ENCODE results near the gene UBE2V1. TPM values are rescaled to one million over a fixed set of nuclear protein-coding genes. Genes with fewer than 3 reads are reported as not detected.

Gene UBE2V1
- total and polyA plus RNA-seq, 2 of the 13 experiments (the other 11 are each of a cell fraction or from before 2014, with no cell fraction given): 81.3 to 132 TPM

DNA sequence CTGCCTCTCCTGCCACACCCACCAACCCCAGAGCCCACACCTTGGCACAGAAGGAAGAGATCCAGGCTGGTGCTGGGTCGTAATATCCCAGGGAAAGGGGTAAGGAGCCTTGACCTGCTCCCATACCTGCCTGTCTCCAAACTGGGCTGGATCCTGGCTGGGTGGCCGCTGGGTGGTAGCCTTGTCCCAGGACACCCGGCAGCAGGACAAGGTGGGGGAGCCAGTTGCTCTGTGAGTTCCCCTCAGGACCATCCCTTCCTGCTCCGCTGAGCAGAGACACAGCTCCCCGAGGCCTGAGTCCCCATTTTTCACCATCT is 58.8 kb downstream of the UBE2V1 start (continued):
- TF ChIP-seq, protein P1, sequence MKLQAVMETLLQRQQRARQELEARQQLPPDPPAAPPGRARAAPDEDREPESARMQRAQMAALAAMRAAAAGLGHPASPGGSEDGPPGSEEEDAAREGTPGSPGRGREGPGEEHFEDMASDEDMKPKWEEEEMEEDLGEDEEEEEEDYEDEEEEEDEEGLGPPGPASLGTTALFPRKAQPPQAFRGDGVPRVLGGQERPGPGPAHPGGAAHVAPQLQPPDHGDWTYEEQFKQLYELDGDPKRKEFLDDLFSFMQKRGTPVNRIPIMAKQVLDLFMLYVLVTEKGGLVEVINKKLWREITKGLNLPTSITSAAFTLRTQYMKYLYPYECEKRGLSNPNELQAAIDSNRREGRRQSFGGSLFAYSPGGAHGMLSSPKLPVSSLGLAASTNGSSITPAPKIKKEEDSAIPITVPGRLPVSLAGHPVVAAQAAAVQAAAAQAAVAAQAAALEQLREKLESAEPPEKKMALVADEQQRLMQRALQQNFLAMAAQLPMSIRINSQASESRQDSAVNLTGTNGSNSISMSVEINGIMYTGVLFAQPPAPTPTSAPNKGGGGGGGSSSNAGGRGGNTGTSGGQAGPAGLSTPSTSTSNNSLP (IDR thresholded peaks at IDR 0.05; ENCODE audit: low read depth, low read length): no peak
- TF ChIP-seq, protein P2, sequence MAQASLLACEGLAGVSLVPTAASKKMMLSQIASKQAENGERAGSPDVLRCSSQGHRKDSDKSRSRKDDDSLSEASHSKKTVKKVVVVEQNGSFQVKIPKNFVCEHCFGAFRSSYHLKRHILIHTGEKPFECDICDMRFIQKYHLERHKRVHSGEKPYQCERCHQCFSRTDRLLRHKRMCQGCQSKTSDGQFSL (CRISPR knock-in tag; IDR thresholded peaks at IDR 0.05): peak; percentile 90
- TF ChIP-seq DNMT1 (CRISPR knock-in tag; IDR thresholded peaks at IDR 0.05) (no peak), YEATS4 (CRISPR knock-in tag; IDR thresholded peaks at IDR 0.05; ENCODE audit: borderline replicate concordance) (no peak), ZNF550 (CRISPR knock-in tag; IDR thresholded peaks at IDR 0.05; ENCODE audit: borderline replicate concordance) (0 out of 2 replicates have a peak, but pooled peaks have one; percentile 61), ZNF124 (CRISPR knock-in tag; IDR thresholded peaks at IDR 0.05) (no peak), ZNF121 (CRISPR knock-in tag; IDR thresholded peaks at IDR 0.05) (no peak), THAP11 (CRISPR knock-in tag; IDR thresholded peaks at IDR 0.05) (no peak), ZNF777 (CRISPR knock-in tag; IDR thresholded peaks at IDR 0.05) (0 out of 2 replicates have a peak, but pooled peaks have one; percentile 15), ZFY (CRISPR knock-in tag; IDR thresholded peaks at IDR 0.05) (no peak), ZNF652 (CRISPR knock-in tag; IDR thresholded peaks at IDR 0.05; ENCODE audit: borderline replicate concordance, low read depth) (no peak), THYN1 (CRISPR knock-in tag; IDR thresholded peaks at IDR 0.05; ENCODE audit: borderline replicate concordance, low read depth) (no peak), NFRKB (IDR thresholded peaks at IDR 0.05) (no peak), ATM (IDR thresholded peaks at IDR 0.05; ENCODE audit: borderline replicate concordance) (no peak), ZNF343 (CRISPR knock-in tag; IDR thresholded peaks at IDR 0.05) (no peak), ZNF546 (CRISPR knock-in tag; conservative IDR thresholded peaks at IDR 0.05) (0 out of 2 replicates have a peak, but pooled peaks have one; percentile 39), KLF15 (CRISPR knock-in tag; IDR thresholded peaks at IDR 0.05; ENCODE audit: borderline replicate concordance) (no peak), NFE2 (CRISPR knock-in tag; IDR thresholded peaks at IDR 0.05) (no peak), ZNF7 (CRISPR knock-in tag; IDR thresholded peaks at IDR 0.05) (no peak), AHR (CRISPR knock-in tag; IDR thresholded peaks at IDR 0.05) (0 out of 2 replicates have a peak, but pooled peaks have one; percentile 18), SP4 (CRISPR knock-in tag; IDR thresholded peaks at IDR 0.05) (no peak), KLF12 (CRISPR knock-in tag; IDR thresholded peaks at IDR 0.05; ENCODE audit: borderline replicate concordance) (0 out of 2 replicates have a peak, but pooled peaks have one; percentile 8), ZNF660 (CRISPR knock-in tag; IDR thresholded peaks at IDR 0.05; ENCODE audit: borderline replicate concordance, low read depth) (no peak)
- TF ChIP-seq, protein P3, sequence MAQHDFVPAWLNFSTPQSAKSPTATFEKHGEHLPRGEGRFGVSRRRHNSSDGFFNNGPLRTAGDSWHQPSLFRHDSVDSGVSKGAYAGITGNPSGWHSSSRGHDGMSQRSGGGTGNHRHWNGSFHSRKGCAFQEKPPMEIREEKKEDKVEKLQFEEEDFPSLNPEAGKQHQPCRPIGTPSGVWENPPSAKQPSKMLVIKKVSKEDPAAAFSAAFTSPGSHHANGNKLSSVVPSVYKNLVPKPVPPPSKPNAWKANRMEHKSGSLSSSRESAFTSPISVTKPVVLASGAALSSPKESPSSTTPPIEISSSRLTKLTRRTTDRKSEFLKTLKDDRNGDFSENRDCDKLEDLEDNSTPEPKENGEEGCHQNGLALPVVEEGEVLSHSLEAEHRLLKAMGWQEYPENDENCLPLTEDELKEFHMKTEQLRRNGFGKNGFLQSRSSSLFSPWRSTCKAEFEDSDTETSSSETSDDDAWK (CRISPR knock-in tag; IDR thresholded peaks at IDR 0.05): no peak
- TF ChIP-seq, protein P4, sequence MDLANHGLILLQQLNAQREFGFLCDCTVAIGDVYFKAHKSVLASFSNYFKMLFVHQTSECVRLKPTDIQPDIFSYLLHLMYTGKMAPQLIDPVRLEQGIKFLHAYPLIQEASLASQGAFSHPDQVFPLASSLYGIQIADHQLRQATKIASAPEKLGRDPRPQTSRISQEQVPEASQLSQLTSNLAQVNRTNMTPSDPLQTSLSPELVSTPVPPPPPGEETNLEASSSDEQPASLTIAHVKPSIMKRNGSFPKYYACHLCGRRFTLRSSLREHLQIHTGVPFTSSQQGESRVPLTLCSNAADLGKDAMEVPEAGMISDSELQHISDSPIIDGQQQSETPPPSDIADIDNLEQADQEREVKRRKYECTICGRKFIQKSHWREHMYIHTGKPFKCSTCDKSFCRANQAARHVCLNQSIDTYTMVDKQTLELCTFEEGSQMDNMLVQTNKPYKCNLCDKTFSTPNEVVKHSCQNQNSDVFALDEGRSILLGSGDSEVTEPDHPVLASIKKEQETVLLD (CRISPR knock-in tag; IDR thresholded peaks at IDR 0.05; ENCODE audit: low read depth): no peak
- TF ChIP-seq, protein P5, sequence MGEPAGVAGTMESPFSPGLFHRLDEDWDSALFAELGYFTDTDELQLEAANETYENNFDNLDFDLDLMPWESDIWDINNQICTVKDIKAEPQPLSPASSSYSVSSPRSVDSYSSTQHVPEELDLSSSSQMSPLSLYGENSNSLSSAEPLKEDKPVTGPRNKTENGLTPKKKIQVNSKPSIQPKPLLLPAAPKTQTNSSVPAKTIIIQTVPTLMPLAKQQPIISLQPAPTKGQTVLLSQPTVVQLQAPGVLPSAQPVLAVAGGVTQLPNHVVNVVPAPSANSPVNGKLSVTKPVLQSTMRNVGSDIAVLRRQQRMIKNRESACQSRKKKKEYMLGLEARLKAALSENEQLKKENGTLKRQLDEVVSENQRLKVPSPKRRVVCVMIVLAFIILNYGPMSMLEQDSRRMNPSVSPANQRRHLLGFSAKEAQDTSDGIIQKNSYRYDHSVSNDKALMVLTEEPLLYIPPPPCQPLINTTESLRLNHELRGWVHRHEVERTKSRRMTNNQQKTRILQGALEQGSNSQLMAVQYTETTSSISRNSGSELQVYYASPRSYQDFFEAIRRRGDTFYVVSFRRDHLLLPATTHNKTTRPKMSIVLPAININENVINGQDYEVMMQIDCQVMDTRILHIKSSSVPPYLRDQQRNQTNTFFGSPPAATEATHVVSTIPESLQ (CRISPR knock-in tag; conservative IDR thresholded peaks at IDR 0.05): no peak
